CD4-positive, alpha-beta T cell (primary cell): Measurements from ENCODE around the gene ANKRD28. TPM values are rescaled to one million over a fixed set of nuclear protein-coding genes. Genes with fewer than 3 reads are reported as not detected.

Experiments
- ATAC-seq: fragments of 200-7000 bp; cut with Tn5 transposase; one replicate; pipeline ENCODE4 v1.10.0; 2022; ENCODE audit warnings: mild to moderate bottlenecking; ENCODE audit not compliant: poor library complexity
- CTCF ChIA-PET: fragments of 350-600 bp; sonication (Branson Sonifier 250); formaldehyde crosslinking; loops from one replicate; lab custom pipeline; 2021; ENCODE audit warnings: antibody characterized with exemption, inconsistent platforms; lab: Charles Lee
- POLR2A ChIA-PET: fragments of 350-600 bp; sonication (Branson Sonifier 250); formaldehyde crosslinking; loops from one replicate; lab custom pipeline; 2021; ENCODE audit warnings: antibody characterized with exemption, inconsistent platforms; lab: Charles Lee
- DNase-seq, 14 experiments: peaks; one replicate each; pipeline ENCODE4 v3.0.0-alpha.2; 2013 to 2020; ENCODE audit warnings: mixed read lengths in 2 of 14
- H3K27ac ChIP-seq, 2 donors: one replicate each; pipeline versions ENCODE4 v1.5.1 to v1.7.0; 2013; ENCODE audit warnings: low read length in 2 of 2, low read depth in 1 of 2, mild to moderate bottlenecking in 1 of 2
- H3K27me3 ChIP-seq, 2 experiments: 1 replicate in 1 of 2; 2 replicates in 1 of 2; pipeline versions ENCODE4 v1.6.1 to v1.7.0; 2013; ENCODE audit warnings: low read length in 2 of 2, control low read depth in 1 of 2, mild to moderate bottlenecking in 1 of 2, moderate library complexity in 1 of 2; ENCODE audit not compliant: insufficient read depth in 2 of 2, control insufficient read depth in 1 of 2
- H3K36me3 ChIP-seq: one replicate; pipeline ENCODE4 v1.6.1; 2013; ENCODE audit warnings: low read length, control low read depth; ENCODE audit not compliant: insufficient read depth
- H3K4me1 ChIP-seq: one replicate; pipeline ENCODE4 v1.6.1; 2013; ENCODE audit warnings: low read length, control low read depth; ENCODE audit not compliant: insufficient read depth
- H3K4me3 ChIP-seq: one replicate; pipeline ENCODE4 v1.5.1; 2013; ENCODE audit warnings: mild to moderate bottlenecking, low read length, moderate library complexity
- H3K9me3 ChIP-seq, 2 experiments: 1 replicate in 1 of 2; 2 replicates in 1 of 2; pipeline versions ENCODE4 v1.6.1 to v1.7.0; 2013; ENCODE audit warnings: low read length in 2 of 2, mild to moderate bottlenecking in 2 of 2, control low read depth in 1 of 2, moderate library complexity in 1 of 2; ENCODE audit not compliant: control insufficient read depth in 1 of 2, insufficient read depth in 1 of 2
- H3K27ac Mint-ChIP-seq: one replicate; pipeline ENCODE4 v1.8.0; 2020; ENCODE audit warnings: mixed read lengths
- H3K27me3 Mint-ChIP-seq: one replicate; pipeline ENCODE4 v1.8.0; 2021; ENCODE audit warnings: mixed read lengths
- H3K36me3 Mint-ChIP-seq: one replicate; pipeline ENCODE4 v1.8.0; 2021; ENCODE audit warnings: low read depth, mixed read lengths
- H3K4me1 Mint-ChIP-seq: one replicate; pipeline ENCODE4 v1.8.0; 2021; ENCODE audit warnings: low read depth, mixed read lengths
- H3K4me3 Mint-ChIP-seq: one replicate; pipeline ENCODE4 v1.8.0; 2020; ENCODE audit warnings: mild to moderate bottlenecking, mixed read lengths
- H3K9me3 Mint-ChIP-seq: one replicate; pipeline ENCODE4 v1.8.0; 2020; ENCODE audit warnings: mixed read lengths
- CTCF ChIP-seq: fragments of 200-600 bp; IDR thresholded peaks from one replicate; pipeline ENCODE4 v1.8.0; 2022; ENCODE audit warnings: antibody characterized with exemption, mild to moderate bottlenecking
- intact Hi-C, 2 experiments: fragments of 100-400 bp; cut with DNase I in 1 of 2; cut with micrococcal nuclease in 1 of 2; formaldehyde crosslinking; loops; one replicate each; pipeline versions ENCODE4 v1.15.1 to v1.9.0; 2023 to 2025; cut with DNase I, micrococcal nuclease
- total RNA-seq, 174 experiments: library from RNA in 2 of 174; stranded (reverse) in 2 of 174; gene quantifications; one replicate each; pipeline ENCODE4 v1.2.3 and lab custom pipeline; 2021 to 2026

Gene ANKRD28
- total RNA-seq, 2 experiments from 2014 or later = 36.6 to 43.1 TPM

GRCh38 chr3:15722877-15723623 is 74.7 kb downstream of the ANKRD28 start:
- peaks cover 45% of the 10 kb centered on the region for H3K36me3 ChIP-seq
- no peaks in the 10 kb centered on the region for H3K9me3 ChIP-seq
- intact Hi-C loops = no loop called here
- Mint-ChIP-seq H3K27me3 (no peaks in the 10 kb centered on the region), H3K4me3 (no peak overlapping the region), H3K9me3 (no peaks in the 10 kb centered on the region), H3K27ac (no peak overlapping the region), H3K36me3 (peaks cover 79% of the 10 kb centered on the region), H3K4me1 (peaks cover 10% of the 10 kb centered on the region)
- H3K4me1 ChIP-seq = no peaks in the 10 kb centered on the region
- CTCF ChIA-PET = interaction anchor here (1.4 kb wide), 1 partner anchor 61 kb away, joined by 3 read pairs; no protein-coding TSS in a partner anchor
- DNase-seq (no peak), ATAC-seq (no peak)
- H3K27ac ChIP-seq = no peak overlapping the region
- POLR2A ChIA-PET = no interaction called here
- no peak overlapping the region for H3K4me3 ChIP-seq
- TF ChIP-seq CTCF = no peak
- H3K27me3 ChIP-seq = no peaks in the 10 kb centered on the region

DNA sequence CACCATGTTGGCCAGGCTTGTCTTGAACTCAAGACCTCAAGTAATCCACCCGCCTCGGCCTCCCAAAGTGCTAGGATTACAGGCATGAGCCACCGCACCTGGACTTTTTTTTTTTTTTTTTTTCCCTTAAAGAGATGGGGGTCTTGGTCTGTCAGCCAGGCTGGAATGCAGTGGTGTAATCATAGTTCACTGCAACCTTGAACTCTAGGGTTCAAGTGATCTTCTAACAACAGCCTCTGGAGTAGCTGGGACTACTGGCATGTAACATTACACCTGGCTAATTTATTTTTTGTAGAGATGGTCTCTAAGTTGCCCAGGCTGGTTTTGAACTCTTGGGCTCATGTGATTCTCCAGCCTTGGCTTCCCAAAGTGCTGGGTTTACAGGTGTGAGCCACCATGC is 81.6 kb downstream of the ANKRD28 start:
- no peaks in the 10 kb centered on the region for H3K9me3 Mint-ChIP-seq
- Histone ChIP-seq H3K36me3 (peaks cover 21% of the 10 kb centered on the region), H3K27me3 (no peaks in the 10 kb centered on the region), H3K4me1 (no peaks in the 10 kb centered on the region), H3K9me3 (no peaks in the 10 kb centered on the region), H3K27ac (no peak overlapping the region), H3K4me3 (no peak overlapping the region)
- DNase-seq = no peak
- TF ChIP-seq CTCF = no peak
- no peak overlapping the region for H3K27ac Mint-ChIP-seq
- no peak for ATAC-seq
- ChIA-PET CTCF (no interaction called here), POLR2A (no interaction called here)
- no peak overlapping the region for H3K4me3 Mint-ChIP-seq
- no peaks in the 10 kb centered on the region for H3K27me3 Mint-ChIP-seq
- H3K4me1 Mint-ChIP-seq = no peaks in the 10 kb centered on the region
- H3K36me3 Mint-ChIP-seq = peaks cover 51% of the 10 kb centered on the region
- intact Hi-C loops = no loop called here

DNA sequence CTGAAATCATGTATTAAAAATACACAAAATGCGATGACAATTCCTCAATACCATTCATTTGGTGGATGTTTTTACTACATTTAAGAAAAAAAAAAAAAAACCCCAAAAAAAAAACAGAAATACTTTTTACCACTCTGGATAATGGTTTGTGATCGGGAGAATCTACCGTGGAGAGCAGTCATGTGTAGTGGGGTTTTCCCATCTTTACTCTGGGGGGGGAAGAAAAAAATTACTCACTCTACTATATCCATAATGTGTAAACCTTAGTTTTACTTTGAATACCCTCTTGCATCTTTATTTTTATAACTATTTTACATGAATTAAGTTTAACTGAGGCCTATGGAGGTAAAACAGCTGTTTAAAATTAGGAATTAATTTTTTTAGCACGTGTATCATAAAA is 83.3 kb downstream of the ANKRD28 start:
- peaks cover 55% of the 10 kb centered on the region for H3K36me3 Mint-ChIP-seq
- POLR2A ChIA-PET = no interaction called here
- TF ChIP-seq CTCF = no peak
- H3K4me3 Mint-ChIP-seq = no peak overlapping the region
- CTCF ChIA-PET = interaction anchor here (0.6 to 1.2 kb wide), 2 partner anchors 20 to 108 kb away, joined by 3 read pairs; no protein-coding TSS in a partner anchor
- H3K27me3 Mint-ChIP-seq = no peaks in the 10 kb centered on the region
- intact Hi-C loops = no loop called here
- Histone ChIP-seq H3K9me3 (no peaks in the 10 kb centered on the region), H3K27ac (no peak overlapping the region), H3K36me3 (peaks cover 20% of the 10 kb centered on the region), H3K4me1 (no peaks in the 10 kb centered on the region), H3K4me3 (no peak overlapping the region), H3K27me3 (no peaks in the 10 kb centered on the region)
- H3K4me1 Mint-ChIP-seq = no peaks in the 10 kb centered on the region
- no peak for DNase-seq
- no peaks in the 10 kb centered on the region for H3K9me3 Mint-ChIP-seq
- H3K27ac Mint-ChIP-seq = no peak overlapping the region
- no peak for ATAC-seq
